GM19035 (cell line): ENCODE data around the gene CLSTN2.

Experiments used
- ATAC-seq: cut with Tn5 transposase; IDR thresholded peaks from one replicate; pipeline ENCODE4 v1.9.1; 2021; ENCODE audit not compliant: unreplicated experiment

CLSTN2 gene

DNA sequence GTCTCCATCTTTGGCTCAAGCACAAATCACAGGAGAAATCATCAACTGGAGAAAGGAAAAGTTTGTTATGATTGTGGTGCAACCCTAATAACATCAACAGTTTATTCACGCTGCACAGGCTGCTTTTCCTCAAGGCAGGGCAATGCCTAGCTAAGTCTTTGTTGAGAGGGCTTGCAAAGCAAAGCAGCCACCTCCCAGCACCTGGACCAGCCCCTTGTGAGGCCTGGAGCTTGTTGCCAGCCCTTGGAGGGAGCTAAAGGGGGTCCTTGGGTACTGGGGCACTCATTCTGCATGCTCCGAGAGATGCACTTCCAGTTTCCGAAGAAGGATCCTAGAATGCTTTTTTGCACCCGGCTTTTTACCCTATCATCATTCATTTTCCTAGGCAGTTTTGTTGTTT, 288.2 kb downstream of the CLSTN2 start:
- no peak for ATAC-seq

DNA sequence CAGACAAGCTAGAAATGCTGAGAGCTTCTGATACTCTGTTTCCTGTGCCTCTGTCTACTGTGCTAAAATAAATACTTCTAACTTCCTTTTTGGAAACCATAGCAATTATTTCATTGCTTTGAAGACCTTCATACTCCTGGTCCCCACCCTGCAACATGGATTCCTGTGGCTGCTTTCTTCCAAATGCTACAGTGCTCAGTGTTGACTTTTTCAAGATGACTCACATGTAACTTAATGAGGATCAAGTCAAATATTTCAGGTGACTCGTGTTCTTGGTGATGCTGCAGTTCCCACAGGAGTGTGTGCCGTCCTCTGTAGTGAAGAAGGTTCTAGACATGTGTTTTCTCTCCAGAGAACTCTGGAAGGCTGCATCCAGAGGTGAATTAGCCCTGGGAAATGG, 288.6 kb downstream of the CLSTN2 start:
- ATAC-seq, result no peak

DNA sequence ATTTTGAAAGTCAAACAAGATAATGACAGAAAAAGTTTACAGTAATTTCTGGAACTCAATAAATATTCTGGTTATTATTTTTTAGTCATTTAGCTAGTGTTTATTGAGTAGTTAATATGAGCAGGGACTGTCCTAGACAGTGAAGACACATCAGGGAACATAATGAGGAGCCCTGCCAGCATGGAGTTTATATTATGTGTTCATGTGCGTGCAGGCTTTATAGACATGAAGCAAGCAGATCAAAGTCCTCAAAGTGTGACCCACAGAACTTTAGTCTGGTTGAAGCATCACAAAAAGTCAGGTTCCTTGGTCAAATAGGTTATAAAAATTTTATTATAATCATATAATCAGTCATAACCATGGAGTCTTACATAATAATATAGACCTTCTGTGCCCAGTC, 289.3 kb downstream of the CLSTN2 start:
- no peak for ATAC-seq

DNA sequence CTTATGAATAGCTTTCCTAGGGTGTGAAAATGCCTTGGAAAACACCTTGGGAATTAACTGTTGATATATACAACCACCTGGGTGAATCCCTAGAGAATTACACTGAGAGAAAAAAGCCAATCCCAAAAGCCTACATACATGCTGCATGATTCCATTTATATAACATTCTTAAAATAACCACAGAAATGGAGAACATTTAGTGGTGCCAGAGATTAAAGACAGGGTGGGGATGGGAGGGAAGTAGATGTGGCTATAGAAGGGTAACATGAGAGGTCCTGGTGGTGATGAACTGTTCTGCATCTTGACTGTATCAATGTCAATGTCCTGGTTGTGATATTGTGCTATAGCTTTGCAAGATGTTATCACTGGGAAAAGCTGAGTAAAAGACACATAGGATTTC, 291.0 kb downstream of the CLSTN2 start:
- no peak for ATAC-seq

DNA sequence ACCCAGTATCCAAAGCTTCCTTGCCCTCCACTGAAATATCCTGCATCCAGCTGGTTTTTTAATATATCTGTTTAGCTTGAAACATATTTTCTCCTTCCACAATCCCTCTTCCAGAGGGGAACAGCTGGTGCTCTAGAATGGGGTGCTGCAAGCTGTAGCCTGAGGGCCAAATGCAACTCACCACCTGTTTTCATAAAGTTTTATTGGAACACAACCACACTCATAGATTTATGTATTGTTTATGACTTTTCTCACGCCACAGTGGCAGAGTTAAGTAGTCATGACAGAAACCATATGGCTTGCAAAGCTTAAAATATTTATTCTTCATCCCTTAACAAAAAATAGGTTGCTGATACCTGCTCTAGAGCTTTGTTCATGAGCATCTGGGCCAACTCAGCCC, 298.7 kb downstream of the CLSTN2 start:
- ATAC-seq, result no peak

DNA sequence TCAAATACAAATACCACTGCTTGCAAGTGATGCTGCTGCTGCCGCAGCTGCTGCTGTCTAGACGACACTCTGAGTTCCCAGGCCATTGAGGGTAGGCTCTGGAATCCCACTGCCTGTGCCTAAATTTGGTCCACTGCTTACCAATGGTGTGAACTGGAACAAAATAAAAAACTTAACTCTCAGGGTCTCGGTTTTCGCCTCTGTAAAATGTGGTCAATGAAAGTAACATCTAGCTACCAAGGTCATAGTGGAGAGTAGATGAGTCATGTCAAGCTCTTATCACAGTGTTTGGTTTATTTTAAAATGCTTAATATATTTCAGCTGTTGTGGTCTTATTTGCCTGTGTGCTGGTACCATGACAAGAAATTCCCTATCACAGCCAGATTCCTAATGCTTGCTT, 299.3 kb downstream of the CLSTN2 start:
- no peak for ATAC-seq

DNA sequence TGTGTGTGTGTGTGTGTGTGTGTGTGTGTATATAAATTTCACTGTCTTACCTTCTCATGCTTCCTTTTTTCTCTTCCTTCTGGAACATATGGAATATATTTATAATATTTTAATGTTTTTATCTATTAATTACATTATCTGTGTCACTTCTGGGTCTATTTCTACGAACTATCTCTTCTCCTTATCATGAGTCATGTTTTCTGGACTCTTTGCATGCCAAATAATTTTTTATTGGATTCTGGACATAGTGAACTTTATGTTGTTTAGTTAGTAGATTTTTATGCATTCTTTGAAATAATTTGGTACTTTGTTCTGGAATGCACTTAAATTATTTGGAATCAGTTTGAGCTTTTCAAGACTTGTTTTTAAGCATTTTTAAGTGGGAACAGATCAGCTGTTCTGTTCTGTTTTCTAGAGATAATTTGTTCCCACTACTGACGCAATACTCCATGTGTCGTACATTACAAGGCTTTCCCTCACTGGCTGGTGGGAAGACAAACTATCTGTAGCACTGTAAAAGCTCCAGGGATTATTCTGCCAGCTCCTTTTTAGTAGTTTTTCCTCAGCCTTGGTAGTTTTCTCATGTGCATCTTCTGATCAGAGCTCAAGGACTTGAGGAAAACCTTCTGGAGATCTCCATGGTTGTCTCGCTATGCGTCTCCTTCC, 302.0 kb downstream of the CLSTN2 start:
- no peak for ATAC-seq

DNA sequence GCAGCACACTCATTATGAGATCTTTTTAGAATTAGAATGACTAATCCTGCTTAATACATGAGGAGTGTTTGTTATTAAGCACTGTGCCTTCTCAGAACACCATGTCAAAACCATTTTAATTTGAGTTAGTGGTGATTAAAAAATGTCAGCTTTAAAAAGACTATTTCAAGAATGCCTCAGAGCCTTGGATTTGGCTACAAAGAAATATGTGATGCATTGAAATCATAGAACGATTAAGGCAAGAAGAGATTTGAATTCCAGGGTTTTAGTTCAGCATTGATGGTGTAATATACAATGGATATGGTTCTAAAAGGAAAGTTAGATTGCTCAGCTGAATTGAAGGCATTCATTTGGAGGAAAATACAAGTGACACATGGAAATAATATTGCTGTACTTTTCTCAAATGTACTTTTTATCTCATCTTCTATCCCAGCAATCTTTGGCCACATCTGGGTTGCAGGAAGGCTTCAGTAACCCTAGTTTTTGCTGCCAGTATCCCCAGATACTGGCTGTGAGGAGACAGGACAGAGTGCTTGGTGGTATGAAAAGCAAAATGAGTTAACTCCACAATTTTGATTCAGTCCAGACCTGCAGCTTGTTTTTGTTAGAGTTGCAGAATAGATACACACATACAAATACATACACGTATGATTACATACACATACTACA, 303.8 kb downstream of the CLSTN2 start:
- no peak for ATAC-seq

DNA sequence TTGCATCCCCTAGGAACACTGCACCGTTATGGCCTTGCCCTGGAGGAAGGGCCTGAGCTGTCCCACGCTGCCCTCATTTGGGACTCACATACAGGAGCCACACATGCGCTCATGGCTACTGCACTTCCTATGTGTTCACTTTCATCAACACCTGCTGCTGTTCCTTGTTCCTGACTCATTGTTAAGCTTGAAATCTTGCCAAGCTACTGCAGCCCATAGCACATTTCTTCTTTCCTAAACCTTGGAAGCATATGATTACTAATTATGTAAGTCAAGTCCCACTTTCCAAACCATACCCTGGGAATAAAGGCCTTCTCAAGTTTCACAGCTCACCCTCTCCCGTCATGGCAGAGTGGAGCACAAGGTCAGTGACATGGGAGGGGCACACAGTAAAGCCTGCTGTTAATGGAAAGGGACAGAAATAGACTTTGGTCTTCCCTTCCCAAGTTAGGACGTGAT, 307.9 kb downstream of the CLSTN2 start:
- no peak for ATAC-seq

DNA sequence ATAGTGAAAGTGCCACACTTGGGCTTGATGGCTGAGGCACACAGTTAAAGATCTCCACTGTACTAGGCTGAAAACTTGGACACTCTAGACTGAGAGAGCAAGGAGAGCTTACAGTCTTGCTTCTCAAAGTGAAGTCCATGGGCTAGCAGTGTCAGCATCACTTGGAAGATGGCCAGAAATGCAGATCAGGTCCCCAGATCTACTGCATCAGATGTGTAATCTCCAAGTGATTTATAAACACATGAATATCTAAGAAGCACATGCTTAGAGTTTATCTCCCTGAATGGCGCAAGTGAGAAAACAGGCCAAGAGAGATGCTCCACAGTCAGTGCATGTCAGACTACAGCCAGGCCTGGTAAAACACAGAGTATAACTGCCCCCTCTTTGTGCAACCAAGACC, 308.6 kb downstream of the CLSTN2 start:
- ATAC-seq, result no peak

DNA sequence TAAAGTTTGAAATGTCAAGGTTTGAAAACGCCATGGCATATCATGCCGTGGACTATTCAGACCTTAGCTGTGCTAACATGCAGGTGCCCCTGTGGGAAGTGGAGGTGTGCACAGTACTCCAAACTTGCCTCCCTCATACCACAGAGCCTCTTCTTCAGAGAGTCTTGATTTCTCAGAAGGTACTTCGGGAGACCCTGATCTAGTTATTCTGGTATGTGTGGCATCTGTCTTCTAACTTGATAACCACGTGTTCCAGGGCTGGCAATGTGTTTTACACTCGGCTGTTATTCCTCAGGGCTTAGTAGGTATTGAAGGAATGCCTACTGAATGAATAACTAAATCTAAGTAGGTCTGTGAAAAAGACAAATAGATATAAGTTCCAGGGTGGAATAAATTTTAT, 309.9 kb downstream of the CLSTN2 start:
- ATAC-seq, result no peak

DNA sequence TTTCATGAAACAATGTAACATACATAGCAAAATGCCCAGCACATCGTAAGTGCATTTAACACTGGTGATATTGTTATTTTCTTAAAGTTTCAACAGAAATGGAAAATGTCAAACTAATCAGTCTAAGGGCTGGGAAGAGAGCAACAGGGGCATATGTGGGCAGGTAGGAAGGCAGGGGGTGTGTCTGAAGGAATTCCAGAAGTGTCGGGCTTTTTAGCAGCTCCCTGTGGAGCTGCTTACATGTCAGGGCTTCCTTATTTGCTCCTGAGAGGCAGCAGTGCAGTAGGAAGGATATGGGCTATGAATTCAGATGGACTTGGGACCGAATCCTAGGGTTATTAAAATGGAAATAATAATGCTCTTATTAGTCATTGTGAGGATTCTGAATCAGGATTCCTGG, 311.6 kb downstream of the CLSTN2 start:
- ATAC-seq, result no peak

DNA sequence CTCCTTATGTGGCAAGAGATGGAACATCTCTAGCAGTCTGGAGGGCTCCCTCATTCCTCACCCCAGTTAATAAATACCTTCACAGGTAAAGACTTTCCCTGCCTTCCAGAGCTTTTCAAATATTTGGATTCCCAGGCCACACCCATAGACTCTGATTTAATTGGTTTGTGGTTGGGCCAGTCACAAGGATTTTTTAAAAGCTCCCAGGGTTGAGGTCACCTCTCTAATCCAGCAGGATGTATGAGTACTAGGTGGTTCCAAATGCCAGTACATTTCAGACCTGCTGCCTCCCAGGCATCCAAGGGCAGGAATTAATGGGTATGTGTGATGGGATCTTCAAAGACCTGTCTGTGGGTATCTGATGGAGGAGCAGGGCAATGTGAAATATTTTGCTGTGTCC, 312.8 kb downstream of the CLSTN2 start:
- ATAC-seq, result no peak

DNA sequence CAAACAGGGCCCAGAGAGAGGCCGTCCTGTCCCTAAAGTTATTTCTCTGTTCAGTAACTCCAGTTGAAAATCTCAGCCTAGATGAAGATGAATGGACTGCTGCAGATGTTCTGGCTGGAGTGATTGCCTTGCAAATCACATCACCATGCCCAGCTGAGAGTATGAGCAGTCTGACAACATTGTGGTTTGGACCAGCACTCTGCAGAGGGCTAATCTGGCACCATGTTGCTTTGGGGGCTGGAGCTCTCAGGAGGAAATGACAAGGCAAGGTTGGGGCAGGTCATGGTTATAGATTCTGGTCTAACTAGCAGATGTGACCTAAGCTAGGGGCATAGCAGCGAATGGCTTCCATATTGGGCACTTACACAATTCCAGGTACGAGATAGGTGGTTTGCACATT, 314.2 kb downstream of the CLSTN2 start:
- no peak for ATAC-seq

DNA sequence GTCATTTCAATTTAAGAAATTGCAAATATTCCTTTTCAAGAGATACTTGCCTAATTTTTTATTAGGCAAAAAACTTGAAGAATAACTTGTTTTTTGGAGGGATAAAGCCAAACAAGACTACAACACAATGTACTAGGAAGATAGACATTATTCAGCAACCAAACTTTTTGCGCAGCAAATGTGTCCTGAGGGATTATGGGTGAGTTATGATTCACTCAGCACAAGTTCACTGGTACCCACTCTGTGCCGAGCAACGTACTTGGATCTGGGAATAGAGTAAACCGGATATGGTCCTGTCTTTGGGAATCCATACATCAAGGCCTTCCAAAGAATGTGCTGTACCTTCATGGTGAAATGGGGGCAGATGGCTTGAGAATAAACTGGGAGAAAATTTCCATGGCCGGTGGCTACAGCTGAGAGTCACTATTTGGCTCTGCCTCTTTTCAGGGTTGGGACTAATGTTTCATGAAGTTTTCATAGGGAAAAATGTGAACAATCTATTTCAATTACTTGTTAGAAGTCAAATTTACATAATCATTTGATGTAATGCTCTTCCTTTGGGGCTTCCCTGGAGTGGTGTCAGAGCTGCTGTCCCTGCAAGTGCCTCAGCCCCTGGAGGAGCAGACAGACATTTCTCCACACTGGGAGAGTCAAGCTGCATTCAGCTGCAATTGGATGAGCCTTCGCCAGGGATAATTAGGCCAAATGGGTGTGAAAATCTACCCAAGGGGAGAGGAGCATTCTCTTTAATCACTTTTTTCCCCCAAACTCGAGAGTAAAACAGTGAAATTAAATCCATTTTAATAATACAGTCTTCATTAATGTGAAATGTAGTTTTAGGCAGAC, 315.2 kb downstream of the CLSTN2 start:
- no peak for ATAC-seq

DNA sequence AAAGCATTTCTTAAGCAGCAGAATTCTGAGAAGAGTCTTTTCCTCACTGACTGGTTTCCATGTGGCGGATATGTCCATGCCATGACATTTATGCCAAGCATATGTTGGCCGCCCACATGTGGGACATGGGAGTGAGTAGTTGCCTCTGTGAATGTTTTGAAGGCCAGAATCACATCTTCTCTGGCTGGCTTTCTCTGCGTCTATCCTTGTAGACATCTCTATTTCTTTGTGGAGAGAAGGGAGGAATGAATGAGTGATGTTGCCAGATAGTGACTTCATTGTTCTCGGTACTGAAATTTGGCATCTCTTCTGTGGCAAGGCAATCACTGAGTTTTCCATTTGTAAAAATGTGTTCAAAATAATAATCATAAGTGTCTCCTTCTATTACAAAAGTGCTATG, 316.0 kb downstream of the CLSTN2 start:
- ATAC-seq, result no peak

DNA sequence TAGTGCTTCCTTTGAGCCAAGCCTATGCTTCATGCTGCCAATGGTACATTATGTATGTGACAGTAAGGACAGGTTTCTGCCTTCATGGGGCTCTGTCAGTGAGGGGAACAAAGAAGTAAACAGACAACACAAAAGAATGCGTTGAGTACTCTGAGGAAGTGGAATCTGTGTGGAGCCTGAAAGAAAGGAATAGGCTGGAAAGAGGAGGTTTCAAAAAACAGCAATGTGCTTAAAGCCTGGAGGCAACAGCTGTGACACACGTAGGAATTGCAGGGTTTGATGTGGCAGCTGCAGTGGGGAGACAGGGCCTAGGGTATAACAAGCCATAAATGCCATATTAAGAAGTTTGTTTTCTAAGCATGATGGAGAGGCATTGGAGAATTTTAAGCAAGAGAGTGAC, 316.7 kb downstream of the CLSTN2 start:
- no peak for ATAC-seq

DNA sequence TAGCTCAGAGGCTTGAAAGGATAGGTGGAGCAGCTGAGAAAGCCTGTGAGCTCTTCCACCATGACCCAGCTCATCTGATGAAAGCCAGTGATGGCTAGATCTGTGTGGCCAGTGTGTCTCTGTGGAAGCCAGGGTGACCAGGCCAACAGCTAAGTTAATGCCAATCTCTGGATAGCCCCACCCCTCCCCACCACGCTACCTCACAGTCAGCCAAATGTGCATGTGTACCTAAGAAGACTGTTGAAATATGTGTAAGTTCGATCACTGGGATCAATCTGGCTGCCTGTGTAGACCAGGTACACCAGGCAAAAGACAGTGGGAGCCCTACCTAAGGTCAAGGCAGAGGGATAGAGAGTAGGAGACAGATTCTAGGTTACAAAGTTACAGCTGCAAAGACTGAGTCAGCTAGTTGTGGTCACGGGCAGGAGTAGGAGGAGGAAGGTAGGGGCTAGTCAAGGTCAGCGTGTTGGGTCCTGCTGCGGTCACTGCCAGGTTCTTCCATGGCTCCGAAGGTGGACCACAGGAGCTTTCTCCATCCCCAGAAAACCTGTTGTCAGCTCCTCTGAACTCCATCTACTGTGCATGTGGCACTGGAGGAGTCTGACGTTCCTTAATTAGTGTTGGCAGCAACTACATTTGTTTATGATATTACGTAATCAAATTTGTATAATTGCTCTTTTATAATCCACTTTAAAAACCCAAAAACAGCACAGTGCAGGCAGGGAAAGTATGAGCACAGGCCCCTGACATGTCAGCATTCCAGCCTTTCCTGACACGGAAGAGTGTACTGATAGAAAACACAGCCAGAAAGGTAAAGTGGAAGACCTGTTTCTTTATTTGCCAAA, 318.0 kb downstream of the CLSTN2 start:
- ATAC-seq, result no peak

DNA sequence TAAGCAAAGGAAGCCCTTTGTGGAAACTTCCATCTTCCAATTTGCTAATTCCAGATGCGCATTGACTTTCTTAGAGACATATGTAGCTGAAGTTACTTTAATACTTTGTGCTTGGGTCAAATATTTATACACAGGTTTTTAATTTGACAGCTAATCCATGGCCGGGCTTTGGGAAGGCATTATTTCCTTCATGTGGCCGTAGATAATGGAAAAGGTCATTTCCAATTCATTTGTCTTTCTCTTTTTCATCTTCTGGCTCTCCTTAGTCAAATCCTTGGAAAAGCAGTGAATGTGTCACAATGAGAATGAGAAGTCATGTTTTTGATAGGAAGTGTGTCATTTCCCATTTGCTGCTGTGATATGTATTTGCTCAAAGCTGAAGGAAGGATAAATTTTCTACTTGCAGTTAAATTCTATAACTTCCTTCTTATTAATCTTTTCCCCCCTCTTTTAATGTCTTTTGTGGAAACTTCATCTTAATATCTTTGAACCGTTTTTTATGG, 323.3 kb downstream of the CLSTN2 start:
- no peak for ATAC-seq

DNA sequence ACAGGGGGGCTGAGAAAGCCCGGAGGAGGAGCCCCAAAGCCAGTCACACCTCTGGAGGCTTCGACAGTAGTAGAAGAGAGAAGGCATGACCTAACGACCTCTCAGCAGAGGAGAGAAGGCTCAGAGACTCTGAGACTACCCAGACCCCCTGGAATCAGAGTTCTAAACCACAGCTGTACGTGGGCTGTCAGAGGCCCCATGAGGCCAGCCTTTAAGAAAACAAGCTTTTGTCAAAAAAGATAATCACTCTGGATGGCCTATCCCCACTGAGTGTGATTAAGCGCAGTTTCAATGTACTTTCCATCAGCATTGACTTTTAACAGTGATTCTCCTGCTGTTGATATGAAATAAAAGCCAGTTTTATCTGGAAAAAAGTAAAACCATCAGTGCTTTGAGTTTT, 330.3 kb downstream of the CLSTN2 start:
- no peak for ATAC-seq

DNA sequence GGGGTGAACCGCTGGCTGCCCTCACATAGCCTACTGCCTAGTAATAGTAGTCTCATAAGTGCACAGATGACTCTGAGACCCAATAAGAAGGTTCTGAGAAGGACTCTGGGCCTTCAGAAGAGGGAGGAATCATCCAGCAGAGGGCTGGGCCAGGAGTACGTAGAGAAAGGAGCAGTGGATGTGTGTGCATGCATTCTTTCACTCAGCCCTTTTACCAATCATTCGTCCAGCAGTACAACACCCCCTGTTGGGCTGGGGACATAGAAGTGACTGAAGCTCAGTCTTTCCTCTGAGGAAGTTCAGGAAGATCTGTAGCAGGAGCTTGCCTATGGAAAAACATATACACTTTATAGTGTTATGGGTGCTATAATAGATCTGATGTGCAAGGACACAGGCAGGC, 333.1 kb downstream of the CLSTN2 start:
- ATAC-seq, result no peak
